ENCODE data around the gene SETBP1. TPM values are rescaled to one million over a fixed set of nuclear protein-coding genes. Genes with fewer than 3 reads are reported as not detected.
"Not testable (repeated sequence)": the region's sequence is repeated elsewhere in the genome, so short reads cannot be mapped to it uniquely, and the experiment has no call there.

The SETBP1 gene
- total and polyA plus RNA-seq, 3 experiments from 2014 or later: 0.22 to 14.1 (median 13.9) TPM

DNA sequence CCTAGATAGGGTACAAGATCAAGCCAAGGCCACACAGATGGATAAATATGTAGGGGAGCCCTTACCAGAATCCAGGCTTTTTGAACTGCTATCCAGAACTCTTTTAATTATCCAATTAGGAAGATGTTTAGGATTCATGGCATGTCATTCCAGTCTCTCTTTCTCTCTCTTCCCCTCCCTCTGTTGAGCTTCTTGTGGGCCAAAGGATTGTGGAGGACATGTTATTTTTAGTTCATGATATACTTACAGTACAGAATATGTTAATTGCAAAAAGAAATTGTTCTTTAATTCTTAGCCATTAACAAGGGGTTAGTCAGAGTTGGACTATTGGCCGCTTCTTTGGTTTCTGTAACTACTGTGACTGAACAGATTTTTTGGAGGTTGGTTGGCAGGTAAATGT lies 113.0 kb downstream of the SETBP1 start:
- no peak overlapping the region for H3K27ac ChIP-seq (ENCODE audit: low read depth, low read length)
- H3K4me3 Mint-ChIP-seq: no peak overlapping the region
- no peaks in the 10 kb centered on the region for H3K4me1 ChIP-seq (ENCODE audit: insufficient read depth, low read length)
- H3K36me3 ChIP-seq (ENCODE audit: insufficient read depth, low read length): no peaks in the 10 kb centered on the region
- DNase-seq: no peak
- H3K36me3 Mint-ChIP-seq: no peaks in the 10 kb centered on the region
- H3K27me3 Mint-ChIP-seq: peaks cover 0 to 2% of the 10 kb centered on the region in 2 donors
- no peak overlapping the region for H3K4me3 ChIP-seq (ENCODE audit: low read length)
- no peaks in the 10 kb centered on the region for H3K9me3 ChIP-seq (ENCODE audit: low read length)
- H3K9me3 Mint-ChIP-seq: no peaks in the 10 kb centered on the region
- ChIA-PET CTCF (no interaction called here), POLR2A (no interaction called here)
- no peaks in the 10 kb centered on the region for H3K27me3 ChIP-seq (ENCODE audit: insufficient read depth, low read length, poor library complexity, severe bottlenecking)
- no peak overlapping the region for H3K27ac Mint-ChIP-seq
- peaks cover 0 to 2% (median 0%) of the 10 kb centered on the region in 3 donors for H3K4me1 Mint-ChIP-seq

DNA sequence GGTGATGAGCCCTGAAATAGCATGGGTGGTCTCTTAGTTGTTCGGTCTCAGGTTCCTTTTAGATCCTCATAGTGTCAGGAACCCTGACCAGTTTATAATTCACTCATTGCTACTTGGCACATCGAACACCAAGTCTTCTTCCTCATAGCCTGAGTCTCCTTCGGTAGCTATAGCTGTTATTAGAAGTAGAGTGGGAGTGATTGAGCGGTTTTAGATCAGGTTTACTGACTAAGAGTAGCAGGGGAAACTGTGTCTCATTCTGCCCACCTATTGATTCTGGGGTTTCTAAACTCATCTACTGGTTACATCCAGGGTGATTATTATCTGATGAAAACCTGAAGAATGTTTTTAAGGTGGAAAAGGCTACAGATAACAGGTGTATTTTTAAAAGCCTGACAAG lies 114.6 kb downstream of the SETBP1 start:
- Mint-ChIP-seq H3K27me3 (peaks cover 0 to 2% of the 10 kb centered on the region in 2 donors), H3K9me3 (peaks cover 0 to under 1% (median 0%) of the 10 kb centered on the region in 5 donors), H3K4me1 (peaks cover 2 to 18% (median 12%) of the 10 kb centered on the region in 3 donors), H3K27ac (no peak overlapping the region), H3K4me3 (no peak overlapping the region), H3K36me3 (no peaks in the 10 kb centered on the region)
- H3K4me3 ChIP-seq (ENCODE audit: low read length): no peak overlapping the region
- ChIA-PET CTCF (no interaction called here), POLR2A (no interaction called here)
- no peaks in the 10 kb centered on the region for H3K9me3 ChIP-seq (ENCODE audit: low read length)
- no peak for DNase-seq
- H3K27ac ChIP-seq (ENCODE audit: low read depth, low read length): no peak overlapping the region
- no peaks in the 10 kb centered on the region for H3K27me3 ChIP-seq (ENCODE audit: insufficient read depth, low read length, poor library complexity, severe bottlenecking)
- H3K4me1 ChIP-seq (ENCODE audit: insufficient read depth, low read length): no peaks in the 10 kb centered on the region
- no peaks in the 10 kb centered on the region for H3K36me3 ChIP-seq (ENCODE audit: insufficient read depth, low read length)

DNA sequence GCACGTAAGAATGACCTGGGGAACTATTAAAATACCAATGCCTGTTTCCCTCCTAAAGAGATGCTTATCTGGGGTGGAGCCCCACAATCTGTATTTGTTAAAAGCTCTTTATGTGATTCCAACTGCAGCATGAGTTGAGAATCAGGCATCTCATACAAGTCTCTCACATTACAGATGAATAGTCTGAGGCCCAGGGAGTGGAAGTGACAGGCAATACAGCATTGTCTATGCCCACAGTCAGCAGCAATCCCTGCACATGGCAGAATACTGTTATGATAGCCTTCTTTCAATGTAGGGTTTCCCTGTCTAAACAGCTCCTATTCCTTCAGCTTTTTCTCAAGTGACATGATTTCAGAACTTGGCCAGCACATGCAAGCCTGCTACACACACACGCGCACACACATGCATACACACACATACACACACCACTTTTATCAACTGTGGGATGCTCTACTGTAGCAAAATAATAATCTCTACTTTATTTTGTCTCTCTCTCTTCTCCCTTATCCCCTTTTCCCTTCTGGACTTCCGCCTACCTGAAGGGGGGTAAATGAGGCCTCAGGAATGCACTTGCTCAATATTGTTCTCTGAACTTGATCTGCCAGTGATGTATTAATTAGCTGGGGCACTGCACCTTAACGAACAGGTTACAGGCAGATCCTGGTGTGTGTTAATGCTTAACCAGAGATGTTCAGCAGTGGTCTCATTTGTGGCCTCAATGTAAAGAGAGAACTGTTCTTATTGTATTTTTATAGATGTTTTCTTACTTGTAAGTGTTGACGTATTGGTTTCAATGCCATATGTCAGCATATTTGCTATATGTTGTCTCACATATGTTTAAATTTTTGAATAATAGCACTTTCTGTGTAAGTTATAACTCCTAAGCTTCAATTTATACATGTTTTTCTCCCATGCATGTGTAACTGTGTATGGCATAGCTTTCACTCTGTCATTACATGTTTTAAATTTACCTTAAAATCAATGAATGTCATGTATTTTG lies 116.0 kb downstream of the SETBP1 start:
- Histone ChIP-seq H3K4me3 (ENCODE audit: low read length) (no peak overlapping the region), H3K9me3 (ENCODE audit: low read length) (no peaks in the 10 kb centered on the region), H3K4me1 (ENCODE audit: insufficient read depth, low read length) (no peaks in the 10 kb centered on the region), H3K36me3 (ENCODE audit: insufficient read depth, low read length) (no peaks in the 10 kb centered on the region), H3K27ac (ENCODE audit: low read depth, low read length) (no peak overlapping the region), H3K27me3 (ENCODE audit: insufficient read depth, low read length, poor library complexity, severe bottlenecking) (no peaks in the 10 kb centered on the region)
- no peak for DNase-seq
- H3K4me1 Mint-ChIP-seq: peaks cover 4 to 22% (median 16%) of the 10 kb centered on the region in 3 donors
- H3K27ac Mint-ChIP-seq: no peak overlapping the region
- H3K9me3 Mint-ChIP-seq: peaks cover 0 to 2% (median 0%) of the 10 kb centered on the region in 5 donors
- POLR2A ChIA-PET: no interaction called here
- H3K27me3 Mint-ChIP-seq: peaks cover 0 to 2% of the 10 kb centered on the region in 2 donors
- H3K4me3 Mint-ChIP-seq: no peak overlapping the region
- CTCF ChIA-PET: interaction anchor here (0.9 to 1.3 kb wide), 2 partner anchors 21 to 26 kb away, joined by 3 read pairs; no protein-coding TSS in a partner anchor
- H3K36me3 Mint-ChIP-seq: no peaks in the 10 kb centered on the region

DNA sequence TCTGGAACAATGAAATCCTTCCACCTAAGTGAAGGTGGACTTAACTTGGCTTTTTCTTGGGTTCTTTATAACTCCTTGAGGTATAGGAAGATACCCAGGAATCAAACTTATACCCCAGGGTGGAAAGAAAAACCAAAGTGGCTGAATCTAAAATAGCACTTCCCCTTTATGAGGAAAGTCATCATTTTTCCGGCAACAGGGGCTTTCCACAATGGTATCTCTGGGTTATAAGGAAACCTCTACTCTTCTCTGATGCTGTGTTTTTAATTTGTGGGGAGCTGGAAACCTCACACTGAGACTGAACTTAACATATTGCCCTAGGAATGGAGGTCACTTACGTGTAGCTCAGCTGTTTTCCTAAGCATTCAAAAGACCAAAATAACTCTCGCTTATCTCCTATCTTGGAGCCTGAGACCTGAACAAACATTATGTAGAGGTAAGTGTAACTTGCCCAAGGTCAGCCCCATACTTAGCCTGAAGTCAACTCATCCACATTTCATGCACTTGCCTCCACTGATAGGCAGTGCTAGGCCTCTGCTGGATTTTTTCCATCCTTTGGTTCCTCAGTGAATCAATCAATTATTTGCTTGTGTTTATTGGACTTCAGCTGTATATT lies 117.9 kb downstream of the SETBP1 start:
- H3K27me3 ChIP-seq (ENCODE audit: insufficient read depth, low read length, poor library complexity, severe bottlenecking): no peaks in the 10 kb centered on the region
- peaks cover 0 to 3% of the 10 kb centered on the region in 2 donors for H3K27me3 Mint-ChIP-seq
- H3K27ac Mint-ChIP-seq: no peak overlapping the region

DNA sequence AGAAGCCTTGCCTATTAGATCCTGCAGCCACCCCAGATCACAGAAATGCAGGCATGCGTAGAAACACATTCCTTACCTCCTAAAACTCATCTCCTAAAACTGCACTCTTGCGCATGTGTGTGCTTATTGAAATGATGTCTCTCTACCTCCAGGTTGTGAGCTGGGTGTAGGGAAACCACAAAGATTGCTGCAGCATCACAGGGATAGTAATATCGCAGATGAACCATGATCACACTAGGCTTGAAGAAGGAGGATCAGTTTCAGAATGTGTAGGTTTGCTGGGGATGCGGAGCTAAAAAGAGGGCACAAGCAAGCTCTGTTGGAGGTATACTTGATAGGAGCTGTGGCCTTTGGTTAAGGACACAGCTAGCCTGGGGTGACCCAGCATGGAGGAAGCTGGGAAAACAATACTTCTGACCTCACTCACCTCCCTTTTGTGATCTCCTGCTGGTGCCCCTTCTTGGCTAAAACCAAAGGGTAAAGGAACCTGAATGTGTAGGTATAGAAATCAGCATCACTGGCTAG lies 118.8 kb downstream of the SETBP1 start:
- CTCF ChIA-PET: no interaction called here
- POLR2A ChIA-PET: no interaction called here
- no peaks in the 10 kb centered on the region for H3K4me1 ChIP-seq (ENCODE audit: insufficient read depth, low read length)

More for the DNA sequence above, 117.9 kb downstream of the SETBP1 start:
- no peaks in the 10 kb centered on the region for H3K36me3 ChIP-seq (ENCODE audit: insufficient read depth, low read length)
- H3K4me3 ChIP-seq (ENCODE audit: low read length): no peak overlapping the region
- Mint-ChIP-seq H3K4me1 (peaks cover 4 to 22% (median 16%) of the 10 kb centered on the region in 3 donors), H3K4me3 (no peak overlapping the region), H3K9me3 (peaks cover 0 to 2% (median 0%) of the 10 kb centered on the region in 5 donors), H3K36me3 (no peaks in the 10 kb centered on the region)
- CTCF ChIA-PET: no interaction called here
- H3K4me1 ChIP-seq (ENCODE audit: insufficient read depth, low read length): no peaks in the 10 kb centered on the region
- DNase-seq: no peak
- POLR2A ChIA-PET: no interaction called here
- H3K9me3 ChIP-seq (ENCODE audit: low read length): no peaks in the 10 kb centered on the region
- no peak overlapping the region for H3K27ac ChIP-seq (ENCODE audit: low read depth, low read length)

DNA sequence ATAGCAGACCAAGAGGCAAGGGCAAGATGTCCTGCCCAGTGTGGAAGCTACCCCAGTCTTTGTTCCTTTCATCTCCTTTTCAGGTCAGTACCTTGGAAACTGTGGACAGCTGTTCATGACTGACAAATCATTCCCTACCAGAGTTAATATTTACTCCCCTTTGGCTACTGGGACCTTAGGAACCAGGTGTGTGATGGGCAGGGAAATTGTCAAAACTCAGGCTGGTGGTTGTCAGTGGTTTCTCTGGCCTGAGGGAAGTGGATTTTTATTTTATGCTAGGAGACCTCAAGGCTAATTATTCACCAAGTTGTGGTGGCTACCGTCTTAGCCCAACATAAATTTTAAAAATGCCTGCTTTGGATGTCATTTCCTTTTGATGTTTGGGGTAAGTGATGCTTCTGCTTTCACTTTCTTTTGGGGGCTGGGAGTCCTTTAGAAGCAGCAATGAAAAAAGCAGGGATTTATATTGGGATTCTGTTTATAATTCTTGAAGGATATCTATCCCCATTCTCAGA lies 119.3 kb downstream of the SETBP1 start:
- Histone ChIP-seq H3K36me3 (ENCODE audit: insufficient read depth, low read length) (no peaks in the 10 kb centered on the region), H3K4me1 (ENCODE audit: insufficient read depth, low read length) (no peaks in the 10 kb centered on the region), H3K27ac (ENCODE audit: low read depth, low read length) (no peak overlapping the region), H3K4me3 (ENCODE audit: low read length) (no peak overlapping the region), H3K27me3 (ENCODE audit: insufficient read depth, low read length, poor library complexity, severe bottlenecking) (no peaks in the 10 kb centered on the region), H3K9me3 (ENCODE audit: low read length) (no peaks in the 10 kb centered on the region)
- no peak for DNase-seq
- no peaks in the 10 kb centered on the region for H3K36me3 Mint-ChIP-seq
- peaks cover 4 to 22% (median 16%) of the 10 kb centered on the region in 3 donors for H3K4me1 Mint-ChIP-seq
- H3K27me3 Mint-ChIP-seq: peaks cover 0 to 1% of the 10 kb centered on the region in 2 donors
- H3K4me3 Mint-ChIP-seq: peak overlapping the region in 2 of 7 donors; percentile 19 to 29
- H3K9me3 Mint-ChIP-seq: peaks cover 0 to 2% (median 0%) of the 10 kb centered on the region in 5 donors
- ChIA-PET POLR2A (no interaction called here), CTCF (no interaction called here)
- peak overlapping the region in 4 of 8 donors; percentile 1 to 45 (median 23) for H3K27ac Mint-ChIP-seq

More for the DNA sequence above, 118.8 kb downstream of the SETBP1 start:
- DNase-seq: no peak
- no peak overlapping the region for H3K27ac ChIP-seq (ENCODE audit: low read depth, low read length)
- peaks cover 0 to 1% of the 10 kb centered on the region in 2 donors for H3K27me3 Mint-ChIP-seq
- peak overlapping the region in 1 of 8 donors; percentile 34 for H3K27ac Mint-ChIP-seq
- H3K36me3 ChIP-seq (ENCODE audit: insufficient read depth, low read length): no peaks in the 10 kb centered on the region
- H3K9me3 ChIP-seq (ENCODE audit: low read length): no peaks in the 10 kb centered on the region
- H3K4me1 Mint-ChIP-seq: peaks cover 4 to 22% (median 16%) of the 10 kb centered on the region in 3 donors
- H3K27me3 ChIP-seq (ENCODE audit: insufficient read depth, low read length, poor library complexity, severe bottlenecking): no peaks in the 10 kb centered on the region
- no peak overlapping the region for H3K4me3 ChIP-seq (ENCODE audit: low read length)
- H3K36me3 Mint-ChIP-seq: no peaks in the 10 kb centered on the region
- peak overlapping the region in 1 of 7 donors; percentile 25 for H3K4me3 Mint-ChIP-seq
- peaks cover 0 to 2% (median 0%) of the 10 kb centered on the region in 5 donors for H3K9me3 Mint-ChIP-seq

DNA sequence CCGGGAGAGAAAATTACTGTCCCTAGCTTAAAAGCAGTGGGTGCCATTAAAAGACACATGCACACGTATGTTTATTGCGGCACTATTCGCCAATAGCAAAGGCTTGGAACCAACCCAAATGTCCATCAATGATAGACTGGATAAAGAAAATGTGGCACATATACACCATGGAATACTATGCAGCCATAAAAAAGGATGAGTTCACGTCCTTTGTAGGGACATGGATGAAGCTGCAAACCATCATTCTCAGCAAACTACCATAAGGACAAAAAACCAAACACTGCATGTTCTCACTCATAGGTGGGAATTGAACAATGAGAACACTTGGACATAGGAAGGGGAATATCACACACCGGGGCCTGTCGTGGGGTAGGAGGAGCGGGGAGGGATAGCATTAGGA lies 120.1 kb downstream of the SETBP1 start:
- H3K36me3 ChIP-seq (ENCODE audit: insufficient read depth, low read length); H3K27me3 Mint-ChIP-seq; H3K36me3 Mint-ChIP-seq; H3K27ac ChIP-seq (ENCODE audit: low read depth, low read length); DNase-seq; H3K4me1 ChIP-seq (ENCODE audit: insufficient read depth, low read length); H3K9me3 ChIP-seq (ENCODE audit: low read length); POLR2A ChIA-PET; H3K27me3 ChIP-seq (ENCODE audit: insufficient read depth, low read length, poor library complexity, severe bottlenecking); H3K4me3 ChIP-seq (ENCODE audit: low read length); CTCF ChIA-PET; H3K9me3 Mint-ChIP-seq; H3K4me3 Mint-ChIP-seq; H3K27ac Mint-ChIP-seq: not testable (repeated sequence)
- H3K4me1 Mint-ChIP-seq: peaks cover 9 to 27% (median 21%) of the 10 kb centered on the region in 3 donors
